OCI-LY3 (cell line): ENCODE measurements around the gene GRM4.

Experiments used
- H2AFZ ChIP-seq: fragments of 200-600, 300-600 bp; shearing (Covaris generic); 2 replicates; pipeline ENCODE4 v1.6.0; 2014; ENCODE audit warnings: antibody characterized with exemption, low read depth, low read length
- H3K27ac ChIP-seq: fragments of 200-600, 300-600 bp; sonication (generic); 2 replicates; pipeline ENCODE4 v1.5.1; 2014; ENCODE audit warnings: mild to moderate bottlenecking, low read length, moderate library complexity, mixed read lengths
- H3K27me3 ChIP-seq: fragments of 200-600, 300-600 bp; sonication (generic); 2 replicates; pipeline ENCODE4 v1.6.1; 2014; ENCODE audit warnings: low read depth, low read length, mixed read lengths
- H3K36me3 ChIP-seq: fragments of 200-600, 300-600 bp; sonication (generic); replicated peaks from 2 replicates; pipeline ENCODE3; 2014; ENCODE audit warnings: low read depth, low read length, mixed read lengths
- H3K4me1 ChIP-seq: fragments of 300-600, 200-600 bp; sonication (generic); 2 replicates; pipeline ENCODE4 v1.6.1; 2014; ENCODE audit warnings: low read length, mixed read lengths
- H3K4me2 ChIP-seq: fragments of 200-600, 300-600 bp; sonication (generic); 2 replicates; pipeline ENCODE4 v1.6.1; 2014; ENCODE audit warnings: low read length, mixed read lengths
- H3K4me3 ChIP-seq: fragments of 300-600, 200-600 bp; sonication (generic); 2 replicates; pipeline ENCODE4 v1.5.1; 2014; ENCODE audit warnings: antibody characterized with exemption, mild to moderate bottlenecking, low read length, moderate library complexity
- H3K79me2 ChIP-seq: fragments of 300-600, 200-600 bp; shearing (Covaris generic); 2 replicates; pipeline ENCODE4 v1.6.1; 2014; ENCODE audit warnings: mild to moderate bottlenecking, low read length, mixed read lengths
- H3K9ac ChIP-seq: fragments of 300-600, 200-600 bp; shearing (Covaris generic); 2 replicates; pipeline ENCODE4 v1.6.0; 2014; ENCODE audit warnings: mild to moderate bottlenecking, low read length, moderate library complexity
- H3K9me3 ChIP-seq: fragments of 200-600, 300-600 bp; shearing (Covaris generic); 2 replicates; pipeline ENCODE4 v1.6.1; 2014; ENCODE audit warnings: low read length, mixed read lengths; ENCODE audit not compliant: insufficient read depth
- H4K20me1 ChIP-seq: fragments of 200-600, 300-600 bp; sonication (generic); 2 replicates; pipeline ENCODE4 v1.6.1; 2016; ENCODE audit warnings: low read length, mixed read lengths; ENCODE audit not compliant: insufficient read depth
- EZH2phosphoT487 ChIP-seq: fragments of 200-600 bp; shearing (Covaris generic); IDR thresholded peaks from 2 replicates; pipeline ENCODE4 v1.6.1; 2018; ENCODE audit warnings: antibody characterized with exemption, mixed run types, low read depth
- TF ChIP-seq, protein P1 (sequence below): fragments of 200-600, 300-600 bp; sonication (generic); IDR thresholded peaks from 2 replicates; pipeline ENCODE4 v1.5.1; 2014; ENCODE audit warnings: antibody characterized with exemption, low read length, low read depth

GRM4 gene

DNA sequence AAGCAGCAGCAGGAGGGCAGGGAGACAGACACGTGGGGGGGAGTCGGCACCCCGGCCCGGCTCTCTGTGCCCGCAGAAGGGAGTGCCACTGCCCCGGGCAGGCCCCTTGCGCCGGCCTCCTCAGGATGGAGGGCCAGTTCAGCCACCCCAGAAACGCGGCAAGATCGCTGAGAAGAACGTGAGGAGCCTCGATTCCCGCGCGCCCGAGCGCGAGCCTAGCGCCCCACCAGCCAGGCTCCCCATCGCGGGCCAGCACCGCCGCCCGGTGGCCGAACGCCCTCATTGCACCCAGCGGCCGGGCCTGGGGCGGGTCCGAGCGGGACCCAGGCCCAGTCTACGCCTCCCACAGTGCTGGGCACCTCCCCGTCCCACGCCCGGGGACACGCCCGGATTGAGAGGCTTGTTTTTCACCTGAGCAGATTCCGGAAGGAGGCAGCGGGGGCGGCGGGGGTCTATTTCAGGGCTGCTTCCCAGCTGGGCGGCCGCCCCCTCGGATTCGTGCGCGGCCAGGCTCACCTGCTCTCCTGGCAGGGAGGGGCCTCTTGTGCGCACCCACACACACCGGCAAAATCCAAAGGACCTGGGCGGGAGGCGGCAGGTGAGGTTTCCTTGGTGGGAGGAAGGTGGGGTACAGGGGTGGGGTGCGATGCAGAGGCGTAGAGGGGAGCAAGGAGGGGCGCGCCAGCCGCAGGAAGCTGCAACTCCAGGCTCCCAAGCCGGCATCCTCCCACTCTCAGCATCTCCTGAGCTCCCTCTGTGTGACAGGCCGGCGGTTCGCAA, 9.0 kb upstream of the GRM4 start:
- Histone ChIP-seq H3K9ac (no peak overlapping the region; the same call in 1 of the 2 replicates), H3K4me2 (peak overlapping the region; percentile 91), H3K9me3 (no peaks in the 10 kb centered on the region), H3K27me3 (peaks cover 10% of the 10 kb centered on the region; the same call in 1 of the 2 replicates), H3K27ac (no peak overlapping the region), H3K36me3 (no peaks in the 10 kb centered on the region), H3K4me3 (peak overlapping the region; percentile 65), H2AFZ (0 out of 2 replicates have a peak overlapping the region, but pooled peaks have one; percentile 48), H3K79me2 (no peaks in the 10 kb centered on the region), H3K4me1 (no peaks in the 10 kb centered on the region), H4K20me1 (no peaks in the 10 kb centered on the region)
- no peak for TF ChIP-seq EZH2phosphoT487
- TF ChIP-seq, protein P1, sequence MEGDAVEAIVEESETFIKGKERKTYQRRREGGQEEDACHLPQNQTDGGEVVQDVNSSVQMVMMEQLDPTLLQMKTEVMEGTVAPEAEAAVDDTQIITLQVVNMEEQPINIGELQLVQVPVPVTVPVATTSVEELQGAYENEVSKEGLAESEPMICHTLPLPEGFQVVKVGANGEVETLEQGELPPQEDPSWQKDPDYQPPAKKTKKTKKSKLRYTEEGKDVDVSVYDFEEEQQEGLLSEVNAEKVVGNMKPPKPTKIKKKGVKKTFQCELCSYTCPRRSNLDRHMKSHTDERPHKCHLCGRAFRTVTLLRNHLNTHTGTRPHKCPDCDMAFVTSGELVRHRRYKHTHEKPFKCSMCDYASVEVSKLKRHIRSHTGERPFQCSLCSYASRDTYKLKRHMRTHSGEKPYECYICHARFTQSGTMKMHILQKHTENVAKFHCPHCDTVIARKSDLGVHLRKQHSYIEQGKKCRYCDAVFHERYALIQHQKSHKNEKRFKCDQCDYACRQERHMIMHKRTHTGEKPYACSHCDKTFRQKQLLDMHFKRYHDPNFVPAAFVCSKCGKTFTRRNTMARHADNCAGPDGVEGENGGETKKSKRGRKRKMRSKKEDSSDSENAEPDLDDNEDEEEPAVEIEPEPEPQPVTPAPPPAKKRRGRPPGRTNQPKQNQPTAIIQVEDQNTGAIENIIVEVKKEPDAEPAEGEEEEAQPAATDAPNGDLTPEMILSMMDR = peak; percentile 76

DNA sequence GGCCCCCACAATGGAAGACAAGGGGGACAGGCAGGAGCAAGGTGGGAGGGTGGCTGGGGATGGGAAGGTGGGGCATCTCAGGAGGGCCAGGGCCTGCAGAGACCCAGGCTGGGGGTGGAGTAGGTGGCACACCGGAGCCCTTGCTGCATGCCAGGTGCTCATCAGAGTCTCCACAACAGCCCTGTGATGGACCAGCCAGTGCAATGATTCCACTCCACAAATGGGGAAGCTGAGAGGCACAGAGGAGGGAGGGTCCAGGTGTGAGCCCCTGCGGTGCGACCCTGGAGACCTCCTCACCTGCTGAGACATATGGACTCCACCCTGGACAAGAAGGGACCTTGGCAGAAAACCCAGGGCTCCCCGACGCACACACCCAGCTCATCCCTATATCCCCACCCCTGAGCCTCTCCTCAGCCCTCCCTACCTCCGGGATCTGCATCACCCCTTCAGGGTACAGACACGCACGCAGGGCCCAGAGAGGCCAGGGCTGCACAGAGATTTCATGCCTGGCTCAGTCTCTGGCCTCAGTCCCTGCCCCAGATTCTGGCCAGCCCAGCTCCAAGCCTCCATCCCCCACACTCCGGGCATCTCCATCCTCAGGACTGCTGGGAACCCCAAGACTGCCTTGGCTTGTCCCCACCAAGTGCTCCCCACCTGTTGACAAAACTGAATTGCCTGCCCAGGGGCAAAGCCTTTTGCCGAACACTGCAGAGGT, 7.1 kb upstream of the GRM4 start:
- H3K4me3 ChIP-seq = no peak overlapping the region
- H3K27me3 ChIP-seq = peaks cover 10% of the 10 kb centered on the region; the same call in 1 of the 2 replicates
- no peaks in the 10 kb centered on the region for H3K4me1 ChIP-seq
- no peak for TF ChIP-seq EZH2phosphoT487
- TF ChIP-seq, protein P1 = no peak
- no peak overlapping the region for H2AFZ ChIP-seq
- H3K9me3 ChIP-seq = no peaks in the 10 kb centered on the region
- H3K9ac ChIP-seq = no peak overlapping the region
- H3K4me2 ChIP-seq = no peak overlapping the region
- H3K79me2 ChIP-seq = no peaks in the 10 kb centered on the region
- H4K20me1 ChIP-seq = no peaks in the 10 kb centered on the region
- H3K36me3 ChIP-seq = no peaks in the 10 kb centered on the region
- H3K27ac ChIP-seq = no peak overlapping the region

DNA sequence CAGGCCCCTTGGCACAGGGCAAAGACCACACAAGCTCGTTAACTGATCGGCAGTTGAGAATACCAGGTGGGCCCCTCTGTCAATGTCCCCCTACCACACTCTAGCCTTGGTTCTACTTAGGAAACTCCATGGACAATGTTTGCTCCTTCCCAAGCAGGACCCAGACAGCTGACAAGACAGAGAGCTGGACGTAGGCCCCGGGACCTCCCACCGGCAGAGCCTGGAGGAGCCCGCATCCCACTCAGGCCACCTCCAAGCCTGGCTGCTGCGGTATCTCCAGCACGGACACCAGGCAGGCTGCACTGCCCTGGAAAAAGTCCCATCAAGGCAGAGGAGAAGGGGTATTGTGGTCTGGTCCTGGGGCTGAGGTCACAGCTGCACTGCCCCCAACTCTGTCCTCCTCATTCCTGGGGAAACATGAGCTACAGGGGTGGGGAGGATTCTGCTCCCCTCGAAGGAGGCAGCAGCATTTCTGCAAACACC, 6.2 kb upstream of the GRM4 start:
- no peak overlapping the region for H3K9ac ChIP-seq
- H3K4me3 ChIP-seq = no peak overlapping the region
- no peaks in the 10 kb centered on the region for H4K20me1 ChIP-seq
- no peaks in the 10 kb centered on the region for H3K36me3 ChIP-seq
- H3K27me3 ChIP-seq = peaks cover 10% of the 10 kb centered on the region; the same call in 1 of the 2 replicates
- H3K4me1 ChIP-seq = no peaks in the 10 kb centered on the region
- no peak overlapping the region for H2AFZ ChIP-seq
- no peak overlapping the region for H3K4me2 ChIP-seq
- no peaks in the 10 kb centered on the region for H3K9me3 ChIP-seq
- H3K27ac ChIP-seq = no peak overlapping the region
- no peaks in the 10 kb centered on the region for H3K79me2 ChIP-seq
- no peak for TF ChIP-seq EZH2phosphoT487
- TF ChIP-seq, protein P1 = no peak

DNA sequence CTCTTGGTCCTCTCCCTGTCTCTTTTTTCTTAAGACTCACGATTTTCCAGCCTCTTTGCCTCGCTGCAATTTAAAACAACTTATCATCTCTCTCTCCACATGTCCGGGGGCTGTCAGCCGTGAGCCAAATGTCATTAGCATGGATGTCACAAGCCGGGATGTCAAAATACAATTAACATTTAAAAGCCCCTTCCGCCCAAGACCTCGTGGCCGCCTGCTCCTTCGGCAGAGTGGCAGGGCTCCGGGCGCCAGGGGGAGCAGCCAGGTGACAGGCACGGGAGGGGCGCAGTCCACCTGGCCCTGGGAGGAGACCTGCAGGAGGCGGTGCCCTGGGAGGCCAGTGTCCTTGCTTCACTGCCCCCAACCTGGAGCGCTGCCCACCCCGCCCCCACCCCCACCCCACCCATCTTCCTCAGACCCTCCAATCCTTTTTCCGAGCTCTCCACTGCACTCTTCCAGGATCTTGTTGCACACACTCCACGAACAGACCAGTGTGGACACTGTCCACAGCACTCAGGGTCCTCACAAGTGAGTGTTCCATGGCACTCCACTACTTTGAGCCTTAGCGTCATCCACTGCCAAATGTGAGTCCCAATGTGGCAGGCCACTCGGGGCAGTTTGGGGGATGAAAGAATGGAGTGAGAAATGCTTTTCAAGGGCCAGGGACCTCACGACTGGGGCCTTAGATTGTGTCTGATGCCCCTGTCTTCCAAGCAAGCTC, 5.6 kb upstream of the GRM4 start:
- H3K9ac ChIP-seq = no peak overlapping the region
- no peak overlapping the region for H2AFZ ChIP-seq
- H3K36me3 ChIP-seq = no peaks in the 10 kb centered on the region
- H3K4me2 ChIP-seq = no peak overlapping the region
- no peaks in the 10 kb centered on the region for H4K20me1 ChIP-seq
- peaks cover 10% of the 10 kb centered on the region; the same call in 1 of the 2 replicates for H3K27me3 ChIP-seq
- no peak overlapping the region for H3K4me3 ChIP-seq
- no peak overlapping the region for H3K27ac ChIP-seq
- no peaks in the 10 kb centered on the region for H3K9me3 ChIP-seq
- H3K79me2 ChIP-seq = no peaks in the 10 kb centered on the region
- no peaks in the 10 kb centered on the region for H3K4me1 ChIP-seq
- no peak for TF ChIP-seq EZH2phosphoT487
- TF ChIP-seq, protein P1 = no peak
